CD4-positive, alpha-beta memory T cell (primary cell): ENCODE data around the gene INVS. TPM values are rescaled to one million over a fixed set of nuclear protein-coding genes. Genes with fewer than 3 reads are reported as not detected.

Source experiments
- CTCF ChIA-PET: fragments of 350-600 bp; sonication (Branson Sonifier 250); formaldehyde crosslinking; loops from one replicate; lab custom pipeline; 2021; ENCODE audit warnings: inconsistent platforms; ENCODE audit not compliant: partially characterized antibody; lab: Charles Lee
- POLR2A ChIA-PET: fragments of 350-600 bp; sonication (Branson Sonifier 250); formaldehyde crosslinking; loops from one replicate; lab custom pipeline; 2021; ENCODE audit not compliant: partially characterized antibody; lab: Charles Lee
- DNase-seq, 5 donors: peaks; one replicate each; pipeline versions ENCODE4 v3.0.0 to v3.0.0-alpha.2; 2020 to 2022; ENCODE audit warnings: mixed read lengths in 1 of 5
- H3K27ac ChIP-seq: one replicate; pipeline ENCODE4 v1.7.0; 2013; ENCODE audit warnings: low read depth, low read length
- H3K27me3 ChIP-seq: 2 replicates; pipeline ENCODE4 v1.7.0; 2013; ENCODE audit warnings: mild to moderate bottlenecking, low read length, moderate library complexity; ENCODE audit not compliant: insufficient read depth
- H3K36me3 ChIP-seq: 2 replicates; pipeline ENCODE4 v1.7.0; 2013; ENCODE audit warnings: mild to moderate bottlenecking, low read length, moderate library complexity; ENCODE audit not compliant: insufficient read depth
- H3K4me1 ChIP-seq: 2 replicates; pipeline ENCODE4 v1.7.0; 2013; ENCODE audit warnings: mild to moderate bottlenecking, low read length, moderate library complexity; ENCODE audit not compliant: insufficient read depth
- H3K4me3 ChIP-seq, 2 donors: one replicate each; pipeline ENCODE4 v1.7.0; 2013; ENCODE audit warnings: low read length in 2 of 2, mild to moderate bottlenecking in 1 of 2
- H3K9me3 ChIP-seq, 2 donors: one replicate each; pipeline ENCODE4 v1.7.0; 2013; ENCODE audit warnings: low read length in 2 of 2, control low read depth in 1 of 2; ENCODE audit not compliant: control insufficient read depth in 1 of 2
- H3K27ac Mint-ChIP-seq, 7 donors: one replicate each; pipeline ENCODE4 v1.8.0; 2020 to 2021; ENCODE audit warnings: mixed read lengths in 7 of 7, mild to moderate bottlenecking in 6 of 7, inconsistent platforms in 3 of 7, moderate library complexity in 3 of 7
- H3K27me3 Mint-ChIP-seq, 2 donors: one replicate each; pipeline ENCODE4 v1.8.0; 2020 to 2021; ENCODE audit warnings: mixed read lengths in 2 of 2
- H3K36me3 Mint-ChIP-seq, 2 donors: one replicate each; pipeline ENCODE4 v1.8.0; 2020 to 2021; ENCODE audit warnings: mixed read lengths in 2 of 2, inconsistent platforms in 1 of 2, mild to moderate bottlenecking in 1 of 2
- H3K4me1 Mint-ChIP-seq, 4 donors: one replicate each; pipeline ENCODE4 v1.8.0; 2020 to 2021; ENCODE audit warnings: mixed read lengths in 4 of 4, mild to moderate bottlenecking in 1 of 4
- H3K4me3 Mint-ChIP-seq, 8 donors: one replicate each; pipeline ENCODE4 v1.8.0; 2020 to 2021; ENCODE audit warnings: mixed read lengths in 8 of 8, mild to moderate bottlenecking in 7 of 8, moderate library complexity in 6 of 8, inconsistent platforms in 3 of 8
- H3K9me3 Mint-ChIP-seq, 8 donors: one replicate each; pipeline ENCODE4 v1.8.0; 2020 to 2021; ENCODE audit warnings: mixed read lengths in 8 of 8, mild to moderate bottlenecking in 5 of 8, inconsistent platforms in 3 of 8, moderate library complexity in 1 of 8
- intact Hi-C: fragments of 100-400 bp; cut with micrococcal nuclease; formaldehyde crosslinking; loops from one replicate; pipeline ENCODE4 v1.15.1; 2023
- polyA plus RNA-seq, 2 donors: library from polyadenylated mRNA; unstranded; fragments of 300-500 nt; fragmentation: Illumina TruSeq; gene quantifications; one replicate each; pipeline ENCODE4 v1.2.3, GENCODE V29; 2021
- total RNA-seq, 2 experiments: library from RNA; stranded (reverse); gene quantifications; one replicate each; pipeline ENCODE4 v1.2.3, GENCODE V29; 2021

The INVS gene
- total and polyA plus RNA-seq, 4 experiments from 2014 or later = 6.5 to 22.9 (median 13.3) TPM

DNA sequence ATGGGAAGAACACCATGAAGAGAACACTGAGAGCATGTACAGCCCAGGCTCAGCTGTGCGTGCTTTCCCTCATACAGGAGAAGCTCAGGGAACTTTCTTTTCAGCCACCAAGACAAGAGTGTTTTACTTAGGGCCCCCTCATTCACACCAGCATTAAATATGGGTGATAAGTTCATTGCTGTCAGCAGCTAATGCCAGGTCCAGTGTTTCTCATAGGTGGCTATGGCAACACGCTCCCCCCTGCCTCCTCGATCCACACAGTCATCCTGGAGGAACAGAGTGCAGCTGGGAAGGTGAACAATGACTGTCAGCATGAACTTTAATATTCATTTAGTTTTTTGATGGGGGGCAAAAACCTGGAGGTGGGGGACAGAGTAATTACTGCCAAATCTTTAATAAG, 199.3 kb downstream of the INVS start:
- H3K27ac ChIP-seq = no peak overlapping the region
- Mint-ChIP-seq H3K9me3 (no peaks in the 10 kb centered on the region), H3K4me1 (peaks cover under 1 to 6% (median 4%) of the 10 kb centered on the region in 4 donors), H3K27me3 (no peaks in the 10 kb centered on the region), H3K27ac (peak overlapping the region in 3 of 7 donors; percentile 34 to 79 (median 75)), H3K36me3 (peaks cover 59 to 92% of the 10 kb centered on the region in 2 donors), H3K4me3 (no peak overlapping the region)
- no peaks in the 10 kb centered on the region for H3K27me3 ChIP-seq
- ChIA-PET POLR2A (no interaction called here), CTCF (no interaction called here)
- no peak overlapping the region for H3K4me3 ChIP-seq
- intact Hi-C loops = no loop called here
- peaks cover 55% of the 10 kb centered on the region for H3K36me3 ChIP-seq
- no peaks in the 10 kb centered on the region for H3K9me3 ChIP-seq
- H3K4me1 ChIP-seq = no peaks in the 10 kb centered on the region
- no peak for DNase-seq

DNA sequence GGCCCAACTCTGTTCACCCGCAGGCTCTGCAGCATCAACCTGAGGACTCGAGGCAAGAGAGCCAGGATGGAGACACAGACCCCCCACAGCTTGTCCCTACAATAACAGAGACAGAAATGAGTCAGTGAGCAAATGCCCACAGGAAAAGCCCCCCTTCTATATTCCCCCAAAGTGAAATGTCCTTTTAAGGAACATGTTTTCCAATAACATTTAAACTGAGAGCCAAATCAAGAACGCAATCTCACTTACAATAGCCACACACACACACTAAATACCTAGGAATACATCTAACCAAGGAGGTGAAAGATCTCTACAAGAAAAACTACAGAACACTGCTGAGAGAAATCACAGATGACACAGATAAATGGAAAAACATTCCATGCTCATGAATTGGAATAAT, 204.7 kb downstream of the INVS start:
- H3K9me3 Mint-ChIP-seq = no peaks in the 10 kb centered on the region
- H3K4me3 Mint-ChIP-seq = no peak overlapping the region
- H3K4me1 ChIP-seq = no peaks in the 10 kb centered on the region
- no peak overlapping the region for H3K27ac ChIP-seq
- H3K36me3 ChIP-seq = peaks cover 29% of the 10 kb centered on the region
- H3K36me3 Mint-ChIP-seq = peaks cover 69 to 85% of the 10 kb centered on the region in 2 donors
- H3K4me3 ChIP-seq = no peak overlapping the region
- H3K4me1 Mint-ChIP-seq = peaks cover 0 to 4% (median 1%) of the 10 kb centered on the region in 4 donors
- DNase-seq = no peak
- peak overlapping the region in 5 of 7 donors; percentile 15 to 76 (median 47) for H3K27ac Mint-ChIP-seq
- no peaks in the 10 kb centered on the region for H3K27me3 Mint-ChIP-seq
- CTCF ChIA-PET = no interaction called here
- no peaks in the 10 kb centered on the region for H3K27me3 ChIP-seq
- POLR2A ChIA-PET = no interaction called here
- no peaks in the 10 kb centered on the region for H3K9me3 ChIP-seq
- intact Hi-C loops = no loop called here

DNA sequence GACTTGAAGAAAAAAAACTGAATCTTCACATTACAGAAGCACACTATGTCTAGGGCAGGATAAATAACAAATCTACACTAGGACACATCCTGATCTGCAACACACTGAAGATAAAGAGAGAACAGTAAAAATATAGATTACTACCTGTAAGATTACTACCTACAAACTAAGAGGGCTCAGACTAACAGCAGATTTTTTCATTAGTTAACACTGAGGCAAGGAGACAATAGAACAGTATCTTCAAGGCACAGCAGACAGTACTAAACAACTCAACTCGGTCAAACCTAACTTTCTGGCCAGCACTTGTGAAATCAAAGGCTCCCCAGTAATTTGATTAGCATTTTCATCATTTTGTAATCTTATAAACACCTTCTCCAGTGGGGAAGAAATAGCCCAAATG, 207.2 kb downstream of the INVS start:
- no peaks in the 10 kb centered on the region for H3K9me3 Mint-ChIP-seq
- H3K9me3 ChIP-seq = no peaks in the 10 kb centered on the region
- H3K4me1 Mint-ChIP-seq = peaks cover 0 to 10% (median 3%) of the 10 kb centered on the region in 4 donors
- H3K27ac Mint-ChIP-seq = peak overlapping the region in 2 of 7 donors; percentile 0 to 36
- H3K4me3 ChIP-seq = no peak overlapping the region
- ChIA-PET CTCF (no interaction called here), POLR2A (no interaction called here)
- no peaks in the 10 kb centered on the region for H3K27me3 Mint-ChIP-seq
- intact Hi-C loops = no loop called here
- no peak overlapping the region for H3K4me3 Mint-ChIP-seq
- H3K36me3 Mint-ChIP-seq = peaks cover 74 to 82% of the 10 kb centered on the region in 2 donors
- H3K4me1 ChIP-seq = no peaks in the 10 kb centered on the region
- no peak overlapping the region for H3K27ac ChIP-seq
- H3K36me3 ChIP-seq = peaks cover 21% of the 10 kb centered on the region
- no peak for DNase-seq
- no peaks in the 10 kb centered on the region for H3K27me3 ChIP-seq

DNA sequence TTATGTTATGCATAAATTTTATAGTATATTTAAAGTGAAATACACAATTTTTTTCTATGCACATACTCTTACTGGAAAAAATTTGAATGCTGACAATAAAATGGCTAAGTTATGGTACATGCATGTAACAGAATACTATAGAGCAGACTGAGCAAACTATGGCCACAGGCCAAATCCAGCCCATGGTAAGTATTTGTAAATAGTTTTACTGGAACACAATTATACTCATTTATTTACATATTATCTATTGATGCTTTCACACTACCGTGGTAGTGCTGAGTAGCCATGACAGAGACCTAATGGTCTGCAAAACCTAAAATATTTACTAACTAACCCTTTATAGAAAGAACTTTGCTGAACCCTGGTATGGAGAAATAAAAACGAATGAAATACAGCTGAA, 208.0 kb downstream of the INVS start:
- Histone ChIP-seq H3K4me3 (no peak overlapping the region), H3K9me3 (no peaks in the 10 kb centered on the region), H3K36me3 (peaks cover 13% of the 10 kb centered on the region), H3K4me1 (no peaks in the 10 kb centered on the region), H3K27ac (no peak overlapping the region), H3K27me3 (no peaks in the 10 kb centered on the region)
- Mint-ChIP-seq H3K27ac (peak overlapping the region in 1 of 7 donors; percentile 10), H3K9me3 (no peaks in the 10 kb centered on the region), H3K4me1 (peaks cover 0 to 13% (median 7%) of the 10 kb centered on the region in 4 donors), H3K27me3 (no peaks in the 10 kb centered on the region), H3K36me3 (peaks cover 77 to 80% of the 10 kb centered on the region in 2 donors), H3K4me3 (no peak overlapping the region)
- no peak for DNase-seq
- intact Hi-C loops = no loop called here
- ChIA-PET POLR2A (no interaction called here), CTCF (no interaction called here)

DNA sequence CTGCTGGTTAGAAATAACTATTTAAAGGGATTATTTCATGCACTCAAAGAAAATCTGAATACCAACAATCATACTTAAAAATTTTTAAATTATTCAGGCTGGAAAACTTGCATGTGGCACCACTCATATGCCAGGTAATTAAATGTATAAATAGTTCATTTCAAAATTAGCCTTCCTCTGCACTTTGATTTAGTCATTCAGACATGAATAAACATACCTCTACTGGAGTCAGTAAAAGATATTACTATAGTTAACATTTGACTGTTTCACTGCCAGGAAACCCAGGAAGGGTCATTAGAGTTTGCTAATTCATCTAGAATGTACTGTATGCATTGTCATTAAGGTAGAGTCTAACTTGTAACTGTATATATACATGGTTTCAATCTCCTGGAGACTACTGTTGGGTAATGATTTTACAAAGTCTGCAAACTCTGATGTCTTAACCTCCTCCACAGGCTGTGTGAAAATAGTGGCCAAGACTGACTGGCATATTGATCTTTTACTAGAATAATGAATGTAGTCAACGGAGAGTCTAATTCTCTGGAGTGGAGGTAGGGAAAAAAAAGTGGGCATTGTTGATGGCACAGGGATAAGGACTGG, 210.0 kb downstream of the INVS start:
- DNase-seq = no peak
- CTCF ChIA-PET = no interaction called here
- POLR2A ChIA-PET = no interaction called here
- Histone ChIP-seq H3K4me3 (no peak overlapping the region), H3K36me3 (peaks cover 6% of the 10 kb centered on the region), H3K9me3 (no peaks in the 10 kb centered on the region), H3K27me3 (no peaks in the 10 kb centered on the region), H3K4me1 (no peaks in the 10 kb centered on the region), H3K27ac (no peak overlapping the region)
- Mint-ChIP-seq H3K4me1 (peaks cover 5 to 14% (median 7%) of the 10 kb centered on the region in 4 donors), H3K27me3 (no peaks in the 10 kb centered on the region), H3K27ac (peak overlapping the region in 3 of 7 donors; percentile 14 to 73 (median 55)), H3K36me3 (peaks cover 62 to 64% of the 10 kb centered on the region in 2 donors), H3K9me3 (no peaks in the 10 kb centered on the region), H3K4me3 (no peak overlapping the region)
- intact Hi-C loops = no loop called here

DNA sequence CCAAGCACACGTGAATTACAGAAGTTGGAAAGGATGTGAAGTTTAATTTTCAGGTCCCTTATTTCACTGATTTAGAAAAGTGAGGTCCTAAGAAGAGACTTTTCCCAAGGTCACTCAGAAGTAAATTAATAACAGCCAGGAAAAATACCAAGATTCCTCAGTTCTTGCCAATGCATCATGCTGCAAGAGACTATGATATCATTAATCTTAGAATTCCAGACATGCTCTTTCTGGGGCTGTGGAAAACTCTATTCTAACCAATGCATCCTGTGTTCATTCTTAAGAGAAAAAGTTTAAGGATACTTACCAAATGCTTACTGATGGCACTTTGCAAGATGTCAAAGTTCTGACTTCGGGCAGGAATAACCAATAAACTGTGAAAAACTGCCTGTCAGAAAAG, 210.9 kb downstream of the INVS start:
- no peaks in the 10 kb centered on the region for H3K9me3 ChIP-seq
- H3K27me3 ChIP-seq = no peaks in the 10 kb centered on the region
- Mint-ChIP-seq H3K36me3 (peaks cover 63% of the 10 kb centered on the region in 2 donors), H3K4me1 (peaks cover 6 to 14% (median 8%) of the 10 kb centered on the region in 4 donors), H3K4me3 (no peak overlapping the region), H3K9me3 (no peaks in the 10 kb centered on the region), H3K27me3 (no peaks in the 10 kb centered on the region), H3K27ac (peak overlapping the region in 1 of 7 donors; percentile 20)
- peaks cover 3% of the 10 kb centered on the region for H3K36me3 ChIP-seq
- no peak for DNase-seq
- intact Hi-C loops = no loop called here
- H3K27ac ChIP-seq = no peak overlapping the region
- POLR2A ChIA-PET = no interaction called here
- H3K4me3 ChIP-seq = no peak overlapping the region
- H3K4me1 ChIP-seq = no peaks in the 10 kb centered on the region
- CTCF ChIA-PET = no interaction called here

DNA sequence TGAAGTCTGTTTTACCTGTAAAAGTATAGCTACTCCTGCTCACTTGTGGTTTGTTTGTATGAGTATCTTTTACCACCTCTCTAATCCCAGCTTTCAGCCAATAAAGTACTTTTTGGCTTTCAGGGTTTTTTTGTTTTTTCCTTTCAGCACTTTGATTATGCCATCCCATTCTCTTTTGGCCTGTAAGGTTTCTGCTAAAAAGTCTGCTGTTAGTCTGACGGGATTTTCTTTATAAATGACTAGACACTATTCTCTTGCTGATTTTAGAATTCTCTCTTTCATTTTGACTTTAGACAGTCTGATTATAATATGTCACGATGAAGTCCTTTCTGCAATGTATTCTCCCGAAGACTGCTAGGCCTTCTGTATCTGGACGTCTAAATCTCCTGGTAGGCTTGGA, 216.5 kb downstream of the INVS start:
- no peak overlapping the region for H3K27ac Mint-ChIP-seq
- H3K9me3 Mint-ChIP-seq = no peaks in the 10 kb centered on the region
- no peak overlapping the region for H3K4me3 Mint-ChIP-seq
- no peaks in the 10 kb centered on the region for H3K27me3 Mint-ChIP-seq
- POLR2A ChIA-PET = no interaction called here
- CTCF ChIA-PET = no interaction called here
- H3K4me1 ChIP-seq = no peaks in the 10 kb centered on the region
- H3K36me3 Mint-ChIP-seq = peaks cover 61 to 62% of the 10 kb centered on the region in 2 donors
- peaks cover 7% of the 10 kb centered on the region for H3K36me3 ChIP-seq
- H3K27me3 ChIP-seq = no peaks in the 10 kb centered on the region
- H3K9me3 ChIP-seq = no peaks in the 10 kb centered on the region
- DNase-seq = no peak
- intact Hi-C loops = no loop called here
- no peak overlapping the region for H3K4me3 ChIP-seq
- H3K27ac ChIP-seq = no peak overlapping the region
- peaks cover 11 to 24% (median 18%) of the 10 kb centered on the region in 4 donors for H3K4me1 Mint-ChIP-seq
